SH-SY5Y (cell line): ENCODE data around the gene IFI35.

Source experiments
- GATA2 ChIP-seq: IDR thresholded peaks from 2 replicates; pipeline ENCODE4 v1.6.1; 2011; ENCODE audit warnings: mild to moderate bottlenecking, low read depth, low read length
- GATA3 ChIP-seq: IDR thresholded peaks from 2 replicates; pipeline ENCODE4 v1.6.1; 2011; ENCODE audit warnings: low read depth, mild to moderate bottlenecking, low read length, moderate library complexity

GRCh38 chr17:43011728-43012472 is 5.3 kb downstream of the IFI35 start:
- TF ChIP-seq GATA2 (no peak), GATA3 (no peak)
